KBM-7 (cell line): ENCODE results near the gene TBPL1.
"Not testable (repeated sequence)": the region's sequence is repeated elsewhere in the genome, so short reads cannot be mapped to it uniquely, and the experiment has no call there.

ENCODE experiments used
- DNase-seq: peaks from one replicate; pipeline ENCODE4 v3.0.0-alpha.2; 2015
- in situ Hi-C: fragments of 300-500 bp; cut with MboI; formaldehyde crosslinking; loops from 2 replicates; pipeline ENCODE4 v1.14.3; 2020; ENCODE audit warnings: low sequenced_read_pairs, low pct_unique_long_range_greater_than_20kb, mixed read lengths

TBPL1 gene

GRCh38 chr6:133952815-133953633 is at the start of gene TBPL1:
Gene TBPL1, plus strand, starts transcription at chr6:133953224. Its CDS starts 26,902 bp downstream, at chr6:133980126.
- DNase-seq = peak; percentile 99
- in situ Hi-C loops = no loop called here

- in situ Hi-C loops = loop anchor here (25.0 kb wide), 1 partner anchor 342 kb away; no protein-coding TSS in a partner anchor
- DNase-seq = no peak
Measured at GRCh38 chr6:133903855-133904254, 49.2 kb upstream of the TBPL1 start.

- DNase-seq = peak; percentile 30
- in situ Hi-C loops = loop anchor here (25.0 kb wide), 1 partner anchor 344 kb away; no protein-coding TSS in a partner anchor
Measured at GRCh38 chr6:133906050-133906449, 47.0 kb upstream of the TBPL1 start.

GRCh38 chr6:133916650-133917151 is 36.3 kb upstream of the TBPL1 start:
- DNase-seq = peak; percentile 82
- in situ Hi-C loops = loop anchor here (25.0 kb wide), 1 partner anchor 354 kb away; no protein-coding TSS in a partner anchor

- in situ Hi-C loops = loop anchor here (25.0 kb wide), 1 partner anchor 355 kb away; no protein-coding TSS in a partner anchor
- no peak for DNase-seq
Measured at GRCh38 chr6:133917781-133918180, 35.2 kb upstream of the TBPL1 start.

- in situ Hi-C loops = loop anchor here (25.0 kb wide), 1 partner anchor 356 kb away; no protein-coding TSS in a partner anchor
- no peak for DNase-seq
Measured at GRCh38 chr6:133918208-133918930, 34.7 kb upstream of the TBPL1 start.

- no peak for DNase-seq
- in situ Hi-C loops = loop anchor here (25.0 kb wide), 1 partner anchor 357 kb away; no protein-coding TSS in a partner anchor
Measured at GRCh38 chr6:133919362-133919761, 33.7 kb upstream of the TBPL1 start.

GRCh38 chr6:133921249-133921859 is 31.7 kb upstream of the TBPL1 start:
- in situ Hi-C loops = loop anchor here (25.0 kb wide), 1 partner anchor 359 kb away; no protein-coding TSS in a partner anchor

GRCh38 chr6:133923938-133924593 is 29.0 kb upstream of the TBPL1 start:
- in situ Hi-C loops = loop anchor here (25.0 kb wide), 1 partner anchor 362 kb away; no protein-coding TSS in a partner anchor
- DNase-seq = peak; percentile 84

More at GRCh38 chr6:133921249-133921859, 31.7 kb upstream of the TBPL1 start:
- peak; percentile 72 for DNase-seq

GRCh38 chr6:133931221-133931620 is 21.8 kb upstream of the TBPL1 start:
- DNase-seq, in situ Hi-C loops: not testable (repeated sequence)

- in situ Hi-C loops, DNase-seq: not testable (repeated sequence)
Measured at GRCh38 chr6:133936352-133936751, 16.7 kb upstream of the TBPL1 start.

- in situ Hi-C loops = no loop called here
- no peak for DNase-seq
Measured at GRCh38 chr6:133937909-133938308, 15.1 kb upstream of the TBPL1 start.

- in situ Hi-C loops = no loop called here
- no peak for DNase-seq
Measured at GRCh38 chr6:133938533-133938932, 14.5 kb upstream of the TBPL1 start.

- in situ Hi-C loops = no loop called here
Measured at GRCh38 chr6:133939778-133940667, 13.0 kb upstream of the TBPL1 start.

GRCh38 chr6:133945158-133945557 is 7.9 kb upstream of the TBPL1 start:
- no peak for DNase-seq
- in situ Hi-C loops = no loop called here

More at GRCh38 chr6:133939778-133940667, 13.0 kb upstream of the TBPL1 start:
- DNase-seq = no peak

GRCh38 chr6:133947302-133947900 is 5.6 kb upstream of the TBPL1 start:
- no peak for DNase-seq

GRCh38 chr6:133948472-133948871 is 4.6 kb upstream of the TBPL1 start:
- DNase-seq = no peak
- in situ Hi-C loops = no loop called here

More at GRCh38 chr6:133947302-133947900, 5.6 kb upstream of the TBPL1 start:
- in situ Hi-C loops = no loop called here
